Measurements from ENCODE around the gene ATG4A.

The ATG4A gene

DNA sequence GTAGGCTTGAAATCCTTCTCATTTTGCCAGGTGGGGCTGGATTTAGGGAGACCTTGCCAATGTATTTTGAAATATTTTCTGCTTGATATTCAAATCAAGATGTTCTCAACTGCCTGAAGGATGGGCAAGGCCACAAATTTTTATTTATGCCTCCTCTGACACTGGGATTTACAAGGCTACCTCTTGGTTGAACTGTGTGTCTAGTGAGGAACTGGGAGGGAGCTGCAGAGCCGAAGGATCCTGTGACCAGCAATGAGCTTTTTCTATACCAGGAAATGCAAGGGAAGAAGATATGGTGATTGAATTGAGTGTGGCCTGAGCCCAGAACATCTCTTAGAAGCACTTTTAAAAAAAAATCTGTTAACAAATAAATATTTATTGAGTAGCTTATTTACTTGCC is 31.8 kb upstream of the ATG4A start:
- no peak overlapping the region for H3K4me3 ChIP-seq (ENCODE audit: low read depth, low read length)
- TF ChIP-seq, protein P1, sequence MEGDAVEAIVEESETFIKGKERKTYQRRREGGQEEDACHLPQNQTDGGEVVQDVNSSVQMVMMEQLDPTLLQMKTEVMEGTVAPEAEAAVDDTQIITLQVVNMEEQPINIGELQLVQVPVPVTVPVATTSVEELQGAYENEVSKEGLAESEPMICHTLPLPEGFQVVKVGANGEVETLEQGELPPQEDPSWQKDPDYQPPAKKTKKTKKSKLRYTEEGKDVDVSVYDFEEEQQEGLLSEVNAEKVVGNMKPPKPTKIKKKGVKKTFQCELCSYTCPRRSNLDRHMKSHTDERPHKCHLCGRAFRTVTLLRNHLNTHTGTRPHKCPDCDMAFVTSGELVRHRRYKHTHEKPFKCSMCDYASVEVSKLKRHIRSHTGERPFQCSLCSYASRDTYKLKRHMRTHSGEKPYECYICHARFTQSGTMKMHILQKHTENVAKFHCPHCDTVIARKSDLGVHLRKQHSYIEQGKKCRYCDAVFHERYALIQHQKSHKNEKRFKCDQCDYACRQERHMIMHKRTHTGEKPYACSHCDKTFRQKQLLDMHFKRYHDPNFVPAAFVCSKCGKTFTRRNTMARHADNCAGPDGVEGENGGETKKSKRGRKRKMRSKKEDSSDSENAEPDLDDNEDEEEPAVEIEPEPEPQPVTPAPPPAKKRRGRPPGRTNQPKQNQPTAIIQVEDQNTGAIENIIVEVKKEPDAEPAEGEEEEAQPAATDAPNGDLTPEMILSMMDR (IDR thresholded peaks at IDR 0.05; ENCODE audit: low read depth, low read length), result no peak
- TF ChIP-seq MYC (IDR thresholded peaks at IDR 0.05; ENCODE audit: low read depth, low read length) (no peak), POLR2A (IDR thresholded peaks at IDR 0.05; ENCODE audit: extremely low read depth, insufficient read length) (no peak)
- TF ChIP-seq, protein P2, sequence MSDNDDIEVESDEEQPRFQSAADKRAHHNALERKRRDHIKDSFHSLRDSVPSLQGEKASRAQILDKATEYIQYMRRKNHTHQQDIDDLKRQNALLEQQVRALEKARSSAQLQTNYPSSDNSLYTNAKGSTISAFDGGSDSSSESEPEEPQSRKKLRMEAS (IDR thresholded peaks at IDR 0.05; ENCODE audit: low read depth, low read length), result no peak
- DNase-seq (ENCODE audit: low read depth), result no peak

DNA sequence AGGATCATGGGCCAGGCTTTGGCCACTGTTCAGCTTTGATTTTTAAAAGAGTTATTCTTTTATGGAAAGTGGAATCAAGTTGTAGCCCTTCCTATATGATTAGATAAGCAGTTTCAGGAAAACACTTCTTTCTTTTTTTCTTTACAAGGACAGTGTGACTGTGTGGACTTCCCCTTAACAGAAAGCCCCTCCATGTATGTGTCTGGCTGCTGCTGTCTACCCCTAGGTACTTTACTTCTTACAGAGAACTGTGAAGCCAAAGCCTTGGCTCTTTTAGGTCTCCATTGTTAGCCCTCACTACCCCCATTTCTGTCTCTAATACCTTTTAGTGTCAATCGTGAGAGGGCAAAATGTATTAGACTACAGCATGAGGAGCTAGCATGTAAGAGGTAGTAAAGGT is 27.6 kb upstream of the ATG4A start:
- H3K4me3 ChIP-seq (ENCODE audit: low read depth, low read length), result no peak overlapping the region
- DNase-seq (ENCODE audit: low read depth), result no peak
- TF ChIP-seq MYC (IDR thresholded peaks at IDR 0.05; ENCODE audit: low read depth, low read length), result no peak

DNA sequence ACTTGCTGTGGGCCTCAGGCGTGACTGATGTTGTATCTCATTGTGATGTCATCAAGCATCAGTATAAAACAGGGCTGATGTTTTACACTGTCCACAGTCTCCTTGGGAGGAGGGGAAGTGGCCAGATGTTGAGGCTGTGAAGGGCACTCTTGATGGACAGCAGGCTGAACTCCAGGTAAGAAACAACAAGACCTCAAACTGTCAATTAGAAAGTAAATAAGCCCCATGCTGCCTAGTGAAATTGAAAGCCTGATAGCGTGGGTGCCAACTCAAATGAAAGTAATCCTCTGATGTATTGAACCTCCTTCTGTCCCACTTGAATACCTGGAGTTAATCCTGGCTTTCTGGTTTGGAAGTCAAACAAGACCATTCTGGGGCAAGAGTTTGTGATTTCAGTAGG is 27.0 kb upstream of the ATG4A start:
- no peak for DNase-seq (ENCODE audit: low read depth)
- TF ChIP-seq, protein P1 (IDR thresholded peaks at IDR 0.05; ENCODE audit: low read depth, low read length), result no peak
- TF ChIP-seq MYC (IDR thresholded peaks at IDR 0.05; ENCODE audit: low read depth, low read length) (no peak), POLR2A (IDR thresholded peaks at IDR 0.05; ENCODE audit: extremely low read depth, insufficient read length) (no peak)
- TF ChIP-seq, protein P2 (IDR thresholded peaks at IDR 0.05; ENCODE audit: low read depth, low read length), result no peak
- no peak overlapping the region for H3K4me3 ChIP-seq (ENCODE audit: low read depth, low read length)

DNA sequence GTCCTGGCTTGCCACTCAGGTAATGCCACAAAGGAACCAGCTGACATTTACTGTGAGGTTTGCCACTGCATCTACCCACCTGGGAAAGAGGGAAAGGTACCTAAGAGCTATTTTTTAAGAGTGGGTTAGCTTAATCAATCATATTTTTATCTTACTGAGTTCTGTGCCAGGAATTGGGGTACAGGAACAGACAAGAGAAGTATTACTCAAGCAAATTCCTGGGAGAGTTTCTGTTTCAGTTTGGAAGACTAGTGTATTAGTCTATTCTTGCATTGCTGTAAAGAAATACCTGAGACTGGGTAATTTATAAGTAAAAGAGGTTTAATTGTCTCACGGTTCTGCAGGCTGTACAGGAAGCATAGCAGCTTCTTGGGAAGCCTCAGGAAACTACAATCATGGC is 23.5 kb upstream of the ATG4A start:
- TF ChIP-seq, protein P1 (IDR thresholded peaks at IDR 0.05; ENCODE audit: low read depth, low read length), result no peak
- TF ChIP-seq POLR2A (IDR thresholded peaks at IDR 0.05; ENCODE audit: extremely low read depth, insufficient read length), result no peak
- TF ChIP-seq, protein P2 (IDR thresholded peaks at IDR 0.05; ENCODE audit: low read depth, low read length), result no peak
- TF ChIP-seq MYC (IDR thresholded peaks at IDR 0.05; ENCODE audit: low read depth, low read length), result no peak
- no peak for DNase-seq (ENCODE audit: low read depth)
- H3K4me3 ChIP-seq (ENCODE audit: low read depth, low read length), result no peak overlapping the region

DNA sequence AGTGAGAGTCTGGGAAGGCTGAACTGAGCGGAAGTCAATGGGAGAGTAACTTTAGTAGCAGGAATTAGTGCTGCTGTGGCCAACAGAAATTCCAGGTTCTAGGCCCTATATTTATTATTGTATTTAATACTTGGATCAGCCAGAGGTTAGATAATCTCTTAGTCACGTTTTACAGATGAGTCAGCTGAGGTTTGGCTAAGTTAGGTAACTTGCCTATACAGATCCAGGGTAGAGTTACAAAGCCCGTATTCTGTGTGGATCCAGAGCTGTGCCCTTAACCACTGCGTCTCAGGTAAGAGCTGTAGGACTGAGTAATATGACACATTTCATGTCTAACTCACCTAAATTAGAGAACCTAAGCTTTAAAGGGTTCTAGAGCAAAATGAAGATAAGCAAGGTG is 20.7 kb upstream of the ATG4A start:
- no peak for TF ChIP-seq MYC (IDR thresholded peaks at IDR 0.05; ENCODE audit: low read depth, low read length)
- no peak for TF ChIP-seq POLR2A (IDR thresholded peaks at IDR 0.05; ENCODE audit: extremely low read depth, insufficient read length)
- TF ChIP-seq, protein P1 (IDR thresholded peaks at IDR 0.05; ENCODE audit: low read depth, low read length), result no peak
- TF ChIP-seq, protein P2 (IDR thresholded peaks at IDR 0.05; ENCODE audit: low read depth, low read length), result no peak
- no peak for DNase-seq (ENCODE audit: low read depth)
- H3K4me3 ChIP-seq (ENCODE audit: low read depth, low read length), result no peak overlapping the region

DNA sequence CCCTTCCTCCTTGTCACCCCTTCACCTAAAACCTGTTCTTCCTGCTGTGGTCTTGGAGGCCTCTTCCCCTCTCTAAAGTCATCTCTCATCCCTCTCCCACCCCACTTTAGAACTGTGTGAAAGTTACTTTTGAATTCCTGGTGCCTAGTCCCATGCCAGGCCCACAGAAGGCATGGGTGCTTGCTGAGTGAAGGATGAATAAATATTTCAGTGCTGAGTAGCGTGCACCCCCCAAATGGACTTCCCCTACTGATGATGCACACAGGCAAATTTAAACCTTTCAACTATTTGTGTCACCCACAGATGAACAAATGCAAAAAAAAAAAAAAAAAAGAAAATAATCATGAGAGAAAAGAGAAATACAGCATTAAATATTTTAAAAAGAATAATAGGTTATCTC is 20.0 kb upstream of the ATG4A start:
- no peak overlapping the region for H3K4me3 ChIP-seq (ENCODE audit: low read depth, low read length)
- TF ChIP-seq MYC (IDR thresholded peaks at IDR 0.05; ENCODE audit: low read depth, low read length) (no peak), POLR2A (IDR thresholded peaks at IDR 0.05; ENCODE audit: extremely low read depth, insufficient read length) (no peak)
- TF ChIP-seq, protein P1 (IDR thresholded peaks at IDR 0.05; ENCODE audit: low read depth, low read length), result no peak
- TF ChIP-seq, protein P2 (IDR thresholded peaks at IDR 0.05; ENCODE audit: low read depth, low read length), result no peak
- no peak for DNase-seq (ENCODE audit: low read depth)

Measured in NB4 (cell line).